Measurements from ENCODE around the gene EVI5.

DNA sequence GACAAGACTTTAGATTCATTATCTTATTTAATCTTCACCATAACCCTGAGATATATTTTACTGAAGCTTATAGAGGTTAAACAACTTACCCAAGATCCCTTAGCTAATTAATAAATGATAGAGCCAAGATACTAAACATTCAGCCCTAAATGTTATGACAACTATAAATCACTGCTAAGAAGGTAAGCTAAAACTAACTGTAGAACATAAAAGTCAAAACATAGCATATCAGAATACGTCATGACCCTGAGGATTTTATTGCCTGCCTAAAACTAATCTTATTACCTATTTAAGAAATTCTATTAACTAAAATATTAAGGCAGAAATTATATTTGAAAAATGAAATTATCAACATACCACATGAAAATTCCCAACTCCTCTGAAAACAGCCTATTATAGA is 22.6 kb downstream of the EVI5 start:
- TF ChIP-seq, protein P1, sequence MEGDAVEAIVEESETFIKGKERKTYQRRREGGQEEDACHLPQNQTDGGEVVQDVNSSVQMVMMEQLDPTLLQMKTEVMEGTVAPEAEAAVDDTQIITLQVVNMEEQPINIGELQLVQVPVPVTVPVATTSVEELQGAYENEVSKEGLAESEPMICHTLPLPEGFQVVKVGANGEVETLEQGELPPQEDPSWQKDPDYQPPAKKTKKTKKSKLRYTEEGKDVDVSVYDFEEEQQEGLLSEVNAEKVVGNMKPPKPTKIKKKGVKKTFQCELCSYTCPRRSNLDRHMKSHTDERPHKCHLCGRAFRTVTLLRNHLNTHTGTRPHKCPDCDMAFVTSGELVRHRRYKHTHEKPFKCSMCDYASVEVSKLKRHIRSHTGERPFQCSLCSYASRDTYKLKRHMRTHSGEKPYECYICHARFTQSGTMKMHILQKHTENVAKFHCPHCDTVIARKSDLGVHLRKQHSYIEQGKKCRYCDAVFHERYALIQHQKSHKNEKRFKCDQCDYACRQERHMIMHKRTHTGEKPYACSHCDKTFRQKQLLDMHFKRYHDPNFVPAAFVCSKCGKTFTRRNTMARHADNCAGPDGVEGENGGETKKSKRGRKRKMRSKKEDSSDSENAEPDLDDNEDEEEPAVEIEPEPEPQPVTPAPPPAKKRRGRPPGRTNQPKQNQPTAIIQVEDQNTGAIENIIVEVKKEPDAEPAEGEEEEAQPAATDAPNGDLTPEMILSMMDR (IDR thresholded peaks at IDR 0.05), result no peak
- no peak for TF ChIP-seq POLR2A (IDR thresholded peaks at IDR 0.05)

Measured in body of pancreas (tissue), 4 donors.